Prostate gland (tissue), 2 donors: Measurements from ENCODE around the gene SLC5A4. TPM values are rescaled to one million over a fixed set of nuclear protein-coding genes. Genes with fewer than 3 reads are reported as not detected.

Source experiments
- DNase-seq: peaks from one replicate; pipeline ENCODE4 v3.0.0-alpha.2; 2019; ENCODE audit warnings: low spot score
- H3K27ac ChIP-seq, 2 donors: fragments of 200-600 bp; sonication (generic); 2 replicates each; pipeline ENCODE4 v1.5.1; 2017 to 2019
- H3K27me3 ChIP-seq: fragments of 200-600 bp; sonication (generic); replicated peaks from 2 replicates; pipeline ENCODE4 v1.5.1; 2019; ENCODE audit not compliant: insufficient read depth
- H3K36me3 ChIP-seq, 2 donors: fragments of 200-600 bp; sonication (generic); 1 replicate in 1 of 2; 2 replicates in 1 of 2; pipeline versions ENCODE4 v1.5.1 to v1.8.1; 2017 to 2019
- H3K4me1 ChIP-seq: fragments of 200-600 bp; sonication (generic); replicated peaks from 2 replicates; pipeline ENCODE4 v1.5.1; 2019
- H3K4me3 ChIP-seq, 2 donors: fragments of 200-600 bp; sonication (generic); 2 replicates each; pipeline ENCODE4 v1.5.1; 2017 to 2019
- H3K9me3 ChIP-seq: fragments of 200-600 bp; sonication (generic); 2 replicates; pipeline ENCODE4 v1.5.1; 2017
- POLR2A ChIP-seq: fragments of 450-650 bp; IDR thresholded peaks from one replicate; pipeline ENCODE4 v1.6.1; 2016; ENCODE audit warnings: antibody characterized with exemption, mild to moderate bottlenecking
- POLR2AphosphoS5 ChIP-seq: sonication (generic); formaldehyde crosslinking; IDR thresholded peaks from one replicate; pipeline ENCODE4 v1.6.1; 2017; ENCODE audit warnings: antibody characterized with exemption
- WGBS: methylation state at CpG from one replicate; pipeline ENCODE4 v1.1.5; 2018; 5-methylcytosine and 5-hydroxymethylcytosine counted together
- intact Hi-C: fragments of 100-400 bp; cut with DNase I; formaldehyde crosslinking; loops from one replicate; pipeline ENCODE4 v1.14.2; 2022
- total RNA-seq, 2 donors: library from RNA; depleted of rRNA; stranded (reverse); fragments of >200 nt; gene quantifications; one replicate each; pipeline ENCODE4 v1.1.0, GENCODE V29; 2016
- TF ChIP-seq, protein P1 (sequence below), 4 experiments: fragments of 200-600 bp in 2 of 4; fragments of 450-650 bp in 2 of 4; sonication (generic) in 2 of 4; IDR thresholded peaks; 1 replicate in 3 of 4; 2 replicates in 1 of 4; pipeline ENCODE4 v1.5.1; 2016 to 2019; ENCODE audit warnings: antibody characterized with exemption in 4 of 4, mild to moderate bottlenecking in 2 of 4, moderate library complexity in 2 of 4

SLC5A4 gene
- total RNA-seq, 2 donors from 2014 or later, result 0.23 TPM; not detected in 1

DNA sequence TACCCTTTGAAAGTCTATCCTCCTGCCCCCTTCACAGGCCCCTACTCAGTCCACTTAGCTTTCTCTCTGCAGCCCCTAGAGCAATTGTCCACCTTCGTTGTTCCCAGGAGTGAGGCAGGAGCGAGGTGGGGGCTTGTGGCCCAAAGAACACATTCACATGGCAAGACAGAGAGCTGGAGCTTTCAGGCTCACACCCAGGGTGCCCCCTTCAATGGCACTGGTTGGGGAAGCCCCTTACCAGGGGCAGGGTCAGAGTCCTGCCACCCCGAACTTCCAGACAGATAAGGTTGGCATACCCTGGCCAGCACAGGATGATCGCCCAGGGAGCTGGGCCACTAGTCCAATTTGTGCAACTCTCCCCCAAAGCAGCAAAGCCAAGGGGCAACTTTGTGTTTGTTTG is 6.2 kb upstream of the SLC5A4 start:
- Histone ChIP-seq H3K27me3 (no peaks in the 10 kb centered on the region), H3K36me3 (no peaks in the 10 kb centered on the region), H3K4me1 (no peaks in the 10 kb centered on the region), H3K9me3 (no peaks in the 10 kb centered on the region), H3K4me3 (no peak overlapping the region), H3K27ac (no peak overlapping the region)
- intact Hi-C loops, result no loop called here
- TF ChIP-seq, protein P1, sequence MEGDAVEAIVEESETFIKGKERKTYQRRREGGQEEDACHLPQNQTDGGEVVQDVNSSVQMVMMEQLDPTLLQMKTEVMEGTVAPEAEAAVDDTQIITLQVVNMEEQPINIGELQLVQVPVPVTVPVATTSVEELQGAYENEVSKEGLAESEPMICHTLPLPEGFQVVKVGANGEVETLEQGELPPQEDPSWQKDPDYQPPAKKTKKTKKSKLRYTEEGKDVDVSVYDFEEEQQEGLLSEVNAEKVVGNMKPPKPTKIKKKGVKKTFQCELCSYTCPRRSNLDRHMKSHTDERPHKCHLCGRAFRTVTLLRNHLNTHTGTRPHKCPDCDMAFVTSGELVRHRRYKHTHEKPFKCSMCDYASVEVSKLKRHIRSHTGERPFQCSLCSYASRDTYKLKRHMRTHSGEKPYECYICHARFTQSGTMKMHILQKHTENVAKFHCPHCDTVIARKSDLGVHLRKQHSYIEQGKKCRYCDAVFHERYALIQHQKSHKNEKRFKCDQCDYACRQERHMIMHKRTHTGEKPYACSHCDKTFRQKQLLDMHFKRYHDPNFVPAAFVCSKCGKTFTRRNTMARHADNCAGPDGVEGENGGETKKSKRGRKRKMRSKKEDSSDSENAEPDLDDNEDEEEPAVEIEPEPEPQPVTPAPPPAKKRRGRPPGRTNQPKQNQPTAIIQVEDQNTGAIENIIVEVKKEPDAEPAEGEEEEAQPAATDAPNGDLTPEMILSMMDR (IDR thresholded peaks at IDR 0.05), result no peak
- TF ChIP-seq POLR2AphosphoS5, result no peak
- TF ChIP-seq POLR2A, result no peak
- no peak for DNase-seq
- WGBS, result 75% methylated on average over 4 of the region's 4 CpGs

DNA sequence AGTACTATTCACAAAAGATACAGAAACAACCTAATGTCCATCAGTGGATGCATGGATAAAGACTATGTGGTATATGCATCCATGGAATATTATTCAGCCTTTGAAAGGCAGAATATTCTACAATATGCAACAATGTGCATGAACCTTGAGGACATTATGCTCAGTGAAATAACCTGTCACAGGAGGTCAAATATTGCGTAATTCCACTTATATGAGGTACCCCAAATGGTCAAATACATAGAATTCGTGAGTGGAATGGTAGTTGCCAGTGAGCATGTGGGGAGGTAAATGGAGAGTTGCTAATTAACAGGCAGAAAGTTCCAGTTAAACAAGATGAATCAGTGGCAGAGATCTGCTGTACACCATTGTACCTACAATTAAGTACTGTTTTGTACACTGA is 3.6 kb upstream of the SLC5A4 start:
- Histone ChIP-seq H3K4me1 (no peaks in the 10 kb centered on the region), H3K9me3 (no peaks in the 10 kb centered on the region), H3K4me3 (no peak overlapping the region), H3K27me3 (no peaks in the 10 kb centered on the region), H3K36me3 (no peaks in the 10 kb centered on the region), H3K27ac (no peak overlapping the region)
- TF ChIP-seq, protein P1 (IDR thresholded peaks at IDR 0.05), result no peak
- TF ChIP-seq POLR2AphosphoS5 (no peak), POLR2A (no peak)
- 76% methylated on average over 2 of the region's 2 CpGs for WGBS
- no peak for DNase-seq
- intact Hi-C loops, result no loop called here

DNA sequence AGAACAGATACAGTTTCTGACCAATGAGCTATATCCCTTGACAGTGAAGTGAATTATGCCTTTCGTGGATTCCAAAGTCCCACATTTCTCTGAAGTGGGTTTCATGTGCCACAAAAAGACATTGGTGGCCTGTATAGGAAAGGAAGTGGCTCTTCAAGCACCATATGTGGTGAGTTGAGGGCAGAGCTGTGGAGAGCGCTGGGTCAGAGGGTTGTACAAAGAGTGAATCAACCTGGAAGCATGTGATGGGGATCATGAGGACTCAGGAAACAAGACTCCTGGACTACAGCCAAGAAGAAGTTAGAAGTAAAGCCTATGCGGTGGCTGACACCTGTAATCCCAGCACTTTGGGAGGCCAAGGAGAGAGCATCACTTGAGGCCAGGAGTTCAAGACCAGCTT is 579 bp upstream of the SLC5A4 start:
- H3K4me1 ChIP-seq, result no peaks in the 10 kb centered on the region
- intact Hi-C loops, result no loop called here
- WGBS, result 91% methylated on average over 3 of the region's 3 CpGs
- no peak overlapping the region for H3K4me3 ChIP-seq
- no peaks in the 10 kb centered on the region for H3K9me3 ChIP-seq
- no peak for DNase-seq
- TF ChIP-seq POLR2AphosphoS5 (no peak), POLR2A (no peak)
- TF ChIP-seq, protein P1 (IDR thresholded peaks at IDR 0.05), result no peak
- H3K27ac ChIP-seq, result no peak overlapping the region
- no peaks in the 10 kb centered on the region for H3K36me3 ChIP-seq
- no peaks in the 10 kb centered on the region for H3K27me3 ChIP-seq

DNA sequence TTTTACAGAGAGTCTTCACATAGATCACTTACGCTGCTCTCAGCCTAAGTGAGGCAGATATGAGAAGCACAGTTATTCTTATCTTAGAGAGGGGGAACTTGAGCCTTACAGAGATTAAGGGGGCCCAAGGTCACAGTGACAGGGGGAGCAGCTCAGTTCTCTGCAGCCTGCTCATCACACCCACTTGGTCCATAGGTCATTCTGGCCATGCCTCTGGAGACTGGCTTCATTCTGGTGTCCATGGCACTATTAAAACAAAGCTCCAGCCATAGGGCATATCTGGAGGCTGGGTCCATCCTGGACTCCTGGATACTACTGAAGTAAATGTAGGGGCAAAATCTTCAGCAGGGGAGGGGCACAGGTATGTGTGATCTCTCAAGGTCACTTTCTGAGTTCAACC is 5.9 kb downstream of the SLC5A4 start:
- WGBS, result 82% methylated on average over 1 of the region's 1 CpG
- Histone ChIP-seq H3K4me3 (no peak overlapping the region), H3K9me3 (no peaks in the 10 kb centered on the region), H3K27ac (no peak overlapping the region), H3K4me1 (no peaks in the 10 kb centered on the region), H3K27me3 (no peaks in the 10 kb centered on the region), H3K36me3 (no peaks in the 10 kb centered on the region)
- no peak for DNase-seq
- intact Hi-C loops, result no loop called here
- TF ChIP-seq POLR2A (no peak), POLR2AphosphoS5 (no peak)
- TF ChIP-seq, protein P1 (IDR thresholded peaks at IDR 0.05), result no peak

DNA sequence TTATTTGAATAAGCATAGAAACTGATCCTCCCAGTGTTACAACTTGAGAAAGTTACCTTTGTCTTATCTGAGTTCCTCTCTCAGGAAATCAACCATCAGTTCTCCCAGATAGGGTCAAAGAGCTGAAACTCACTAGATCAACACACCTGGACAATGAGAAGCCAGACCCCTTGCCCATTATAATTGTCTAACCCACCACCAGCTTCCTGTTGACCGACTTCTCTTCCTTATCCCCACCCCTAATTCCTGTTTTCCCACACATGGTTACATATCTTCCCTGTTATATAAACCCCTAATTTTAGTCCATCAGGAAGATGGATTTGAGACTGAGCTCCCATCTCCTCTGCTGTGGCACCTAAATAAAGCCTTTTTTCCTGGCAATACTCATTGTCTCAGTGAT is 6.9 kb downstream of the SLC5A4 start:
- Histone ChIP-seq H3K27me3 (no peaks in the 10 kb centered on the region), H3K27ac (no peak overlapping the region), H3K4me1 (no peaks in the 10 kb centered on the region), H3K36me3 (no peaks in the 10 kb centered on the region), H3K9me3 (no peaks in the 10 kb centered on the region), H3K4me3 (no peak overlapping the region)
- intact Hi-C loops, result no loop called here
- no peak for DNase-seq
- 74% methylated on average over 1 of the region's 1 CpG for WGBS
- no peak for TF ChIP-seq POLR2A

DNA sequence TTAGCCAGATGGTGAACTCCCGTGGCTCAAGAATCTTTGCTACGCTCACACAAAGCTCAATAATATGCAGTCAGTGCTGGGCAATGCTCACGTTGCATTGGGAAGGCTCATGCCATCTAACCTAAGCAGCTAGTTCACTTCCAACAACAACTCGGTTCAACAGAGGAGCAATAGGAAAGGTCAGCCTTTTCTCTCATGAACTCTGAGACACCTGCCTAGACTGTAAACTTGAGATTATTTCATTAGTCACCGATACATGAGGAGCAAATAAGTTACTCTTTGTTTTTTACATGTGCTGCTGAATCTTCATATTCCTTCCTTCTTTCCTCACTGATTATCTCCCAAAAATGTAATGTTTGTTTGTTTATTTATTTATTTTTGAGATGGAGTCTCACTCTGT is 9.0 kb downstream of the SLC5A4 start:
- Histone ChIP-seq H3K4me3 (no peak overlapping the region), H3K4me1 (no peaks in the 10 kb centered on the region), H3K36me3 (no peaks in the 10 kb centered on the region), H3K9me3 (no peaks in the 10 kb centered on the region), H3K27me3 (no peaks in the 10 kb centered on the region), H3K27ac (no peak overlapping the region)
- intact Hi-C loops, result no loop called here
- 86% methylated on average over 5 of the region's 5 CpGs for WGBS
- no peak for TF ChIP-seq POLR2A
- no peak for TF ChIP-seq POLR2AphosphoS5
- no peak for DNase-seq
